GM21390 (cell line): ENCODE measurements around the gene LDLRAD4.

ENCODE experiments used
- ATAC-seq: cut with Tn5 transposase; IDR thresholded peaks from one replicate; pipeline ENCODE4 v1.9.1; 2021; ENCODE audit not compliant: unreplicated experiment

The LDLRAD4 gene

DNA sequence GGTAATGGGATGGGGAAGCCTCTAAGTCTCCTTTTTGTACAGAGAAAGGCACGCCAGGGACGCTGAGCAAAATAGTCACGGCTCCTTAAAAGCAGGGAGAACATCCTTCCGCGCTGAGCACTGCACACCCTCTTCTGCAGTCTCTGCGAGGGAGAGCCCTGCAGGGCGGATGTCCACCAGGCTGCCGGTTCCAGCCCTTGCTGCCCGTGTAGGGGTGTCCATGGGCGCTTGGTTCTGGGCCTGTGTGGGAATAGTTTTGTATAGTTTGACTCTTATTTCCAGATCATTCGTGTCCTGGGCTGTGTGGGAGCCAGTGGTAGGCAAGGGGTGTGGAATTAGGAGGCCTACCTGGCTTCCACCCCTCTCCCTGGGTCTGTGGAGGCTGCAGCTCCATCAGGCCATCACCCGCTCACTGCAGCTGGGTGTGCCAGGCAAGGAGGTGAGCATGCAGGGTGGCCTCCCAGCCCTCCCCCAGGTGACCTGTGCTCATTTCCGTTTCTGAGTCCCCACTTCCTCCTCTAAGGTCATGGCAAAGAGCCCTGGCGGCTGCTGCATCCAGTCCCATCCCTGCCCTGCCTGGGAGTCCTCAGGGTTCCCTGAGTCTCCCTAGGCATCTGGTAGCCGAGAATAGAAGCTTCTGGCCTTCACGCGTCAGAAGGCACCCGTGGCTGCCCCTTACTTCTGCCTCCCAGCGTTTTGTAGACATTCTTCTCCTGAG, 202.6 kb downstream of the LDLRAD4 start:
- ATAC-seq = no peak

- no peak for ATAC-seq
Observed at GRCh38 chr18:13422541-13423147, 204.1 kb downstream of the LDLRAD4 start.

- no peak for ATAC-seq
Observed at GRCh38 chr18:13423352-13423751, 204.8 kb downstream of the LDLRAD4 start.

- no peak for ATAC-seq
Observed at GRCh38 chr18:13424363-13424762, 205.8 kb downstream of the LDLRAD4 start.

GRCh38 chr18:13425357-13426091, 207.0 kb downstream of the LDLRAD4 start:
- ATAC-seq = no peak

GRCh38 chr18:13427354-13427753, 208.8 kb downstream of the LDLRAD4 start:
- ATAC-seq = no peak

GRCh38 chr18:13428319-13428718, 209.8 kb downstream of the LDLRAD4 start:
- ATAC-seq = no peak

DNA sequence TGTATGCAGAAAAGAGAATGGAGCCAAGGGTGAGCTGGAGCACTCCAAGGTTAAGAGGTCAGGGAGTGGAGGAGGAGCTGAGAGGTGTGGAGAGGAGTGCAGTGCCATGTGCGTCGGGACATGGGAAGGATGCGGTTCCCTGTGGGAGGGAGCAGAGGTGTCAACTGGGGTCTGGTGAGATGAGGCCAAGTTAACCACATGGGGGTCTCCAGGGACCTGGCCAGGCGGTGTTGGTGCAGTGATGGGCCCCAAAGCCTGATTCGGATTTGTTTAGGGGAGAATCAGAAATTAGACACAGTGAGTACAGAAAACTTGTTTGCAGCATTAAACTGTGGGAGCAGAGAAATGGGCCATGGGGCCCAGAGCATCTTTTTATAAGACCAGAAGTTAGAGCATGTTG, 210.5 kb downstream of the LDLRAD4 start:
- ATAC-seq = no peak

DNA sequence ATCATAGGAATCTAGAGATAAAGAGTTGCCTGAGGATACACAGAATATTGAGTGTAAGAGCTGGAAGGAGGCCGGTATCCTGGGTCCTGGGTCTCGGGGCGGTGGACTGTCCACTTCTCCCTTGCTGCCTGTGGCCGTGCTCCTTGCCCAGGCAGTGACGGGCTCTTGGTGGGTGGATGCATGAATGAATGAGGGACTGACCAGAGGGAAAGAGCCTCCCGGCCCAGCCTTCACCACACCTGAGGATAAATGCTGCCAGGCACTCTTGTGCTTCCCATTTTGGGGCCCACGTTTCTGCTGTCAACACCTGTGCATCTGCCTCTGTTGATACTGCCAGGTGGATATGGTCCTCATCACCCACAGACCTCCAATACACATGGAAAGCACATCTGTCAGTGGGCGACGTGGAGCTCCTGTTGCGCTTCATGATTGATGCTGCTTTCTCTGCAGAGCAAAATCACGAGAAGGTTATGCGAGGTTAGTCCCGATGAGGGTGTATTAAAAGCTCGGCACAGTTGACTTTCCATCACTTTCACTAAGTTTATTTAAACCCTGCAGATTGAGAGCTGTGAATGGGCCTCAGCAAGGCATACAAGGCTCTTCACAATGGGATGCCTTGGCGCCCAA, 211.4 kb downstream of the LDLRAD4 start:
- ATAC-seq = no peak

GRCh38 chr18:13430663-13431062, 212.1 kb downstream of the LDLRAD4 start:
- ATAC-seq = no peak

DNA sequence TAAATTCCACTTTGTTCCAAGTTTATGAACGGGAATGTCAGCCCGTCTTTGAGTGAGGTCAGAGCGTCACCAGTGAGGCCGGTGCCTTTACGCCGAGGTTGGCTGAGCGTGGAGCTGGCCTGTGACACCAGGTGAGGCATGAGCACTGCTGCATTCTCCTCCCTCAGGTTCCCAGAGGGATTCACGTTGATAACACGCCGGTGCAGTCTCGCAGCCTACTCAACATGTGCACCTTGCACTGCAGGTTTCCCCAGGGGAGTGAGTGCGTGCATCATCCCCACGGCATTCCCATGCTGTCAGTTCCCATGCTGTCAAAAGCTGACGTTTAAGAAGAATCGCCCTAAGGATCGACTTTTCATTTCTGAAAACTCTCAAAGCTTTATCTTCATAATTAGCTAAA, 213.3 kb downstream of the LDLRAD4 start:
- ATAC-seq = no peak

- ATAC-seq = no peak
Observed at GRCh38 chr18:13433125-13433524, 214.6 kb downstream of the LDLRAD4 start.

DNA sequence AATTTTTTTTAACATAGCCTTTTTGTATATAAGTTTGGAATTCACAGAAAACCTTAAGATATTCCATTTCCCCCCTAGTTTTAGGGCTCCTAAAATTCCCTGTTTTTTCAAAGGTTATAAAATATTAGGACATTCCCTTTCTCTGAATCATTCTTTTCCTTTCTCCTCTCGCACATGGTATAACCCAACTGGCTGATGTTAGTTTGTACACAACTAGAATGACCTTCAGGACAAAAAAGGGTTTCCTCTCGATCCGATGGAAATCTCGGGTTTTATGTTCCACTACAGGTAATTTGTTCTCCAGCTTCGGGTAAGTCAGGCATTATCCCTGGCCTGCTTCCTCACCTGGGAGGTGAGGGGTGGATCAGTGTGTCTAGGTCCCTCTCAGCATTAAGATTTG, 215.1 kb downstream of the LDLRAD4 start:
- no peak for ATAC-seq

GRCh38 chr18:13434854-13435253, 216.3 kb downstream of the LDLRAD4 start:
- no peak for ATAC-seq

DNA sequence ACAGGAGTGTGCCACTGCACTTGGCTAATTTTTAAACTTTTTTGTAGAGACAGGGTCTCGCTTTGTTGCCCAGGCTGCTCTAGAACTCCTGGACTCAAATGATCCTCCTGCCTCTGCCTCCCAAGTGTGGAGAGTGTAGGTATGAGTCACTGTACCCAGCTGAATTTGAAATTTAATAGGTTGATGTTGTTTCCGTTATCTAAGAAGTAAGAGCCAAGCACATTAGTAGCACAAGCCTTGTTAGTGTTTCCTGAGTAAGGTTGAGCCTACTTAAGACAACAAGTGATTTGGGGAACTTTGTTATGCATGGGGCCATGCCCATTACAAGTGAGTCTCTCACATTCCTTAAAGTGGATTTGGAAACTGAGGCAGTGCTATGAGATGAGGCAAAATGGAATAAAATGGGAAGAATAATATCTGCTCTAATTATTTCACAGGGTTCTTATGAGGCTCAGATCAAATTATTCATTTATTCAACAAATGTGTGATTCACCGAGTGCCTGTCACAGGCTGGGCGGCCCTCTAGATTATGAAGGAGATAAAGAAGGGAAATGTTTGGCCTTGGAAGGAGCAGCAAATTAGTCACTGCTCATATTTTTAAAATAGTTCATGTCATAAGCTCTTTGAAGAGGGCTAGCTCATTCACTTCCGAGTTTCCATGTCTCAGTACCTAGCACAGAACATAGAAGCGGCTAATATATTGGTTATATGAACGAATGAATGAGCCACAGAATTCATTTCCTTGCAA, 217.2 kb downstream of the LDLRAD4 start:
- no peak for ATAC-seq

DNA sequence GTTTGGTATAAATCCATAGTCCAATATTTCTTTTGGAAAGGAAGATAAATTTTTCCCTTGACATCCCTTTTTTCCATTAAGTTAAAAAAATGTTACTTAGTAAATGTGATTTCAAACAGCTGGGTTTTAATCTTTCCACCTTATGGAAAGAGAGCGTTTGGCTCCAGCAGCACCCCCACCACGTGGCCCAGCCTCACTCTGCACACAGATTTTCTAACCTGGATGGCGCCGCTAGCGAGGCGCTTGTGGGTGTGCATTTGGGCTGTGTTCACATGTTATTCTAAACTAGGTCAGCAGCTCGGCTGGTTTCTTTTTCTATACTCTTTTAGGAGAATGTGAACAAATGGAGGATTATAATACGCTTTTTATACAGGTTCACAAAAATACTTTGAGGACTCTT, 218.0 kb downstream of the LDLRAD4 start:
- no peak for ATAC-seq

GRCh38 chr18:13437034-13437433, 218.5 kb downstream of the LDLRAD4 start:
- no peak for ATAC-seq

GRCh38 chr18:13437796-13438506, 219.4 kb downstream of the LDLRAD4 start:
- ATAC-seq = no peak

DNA sequence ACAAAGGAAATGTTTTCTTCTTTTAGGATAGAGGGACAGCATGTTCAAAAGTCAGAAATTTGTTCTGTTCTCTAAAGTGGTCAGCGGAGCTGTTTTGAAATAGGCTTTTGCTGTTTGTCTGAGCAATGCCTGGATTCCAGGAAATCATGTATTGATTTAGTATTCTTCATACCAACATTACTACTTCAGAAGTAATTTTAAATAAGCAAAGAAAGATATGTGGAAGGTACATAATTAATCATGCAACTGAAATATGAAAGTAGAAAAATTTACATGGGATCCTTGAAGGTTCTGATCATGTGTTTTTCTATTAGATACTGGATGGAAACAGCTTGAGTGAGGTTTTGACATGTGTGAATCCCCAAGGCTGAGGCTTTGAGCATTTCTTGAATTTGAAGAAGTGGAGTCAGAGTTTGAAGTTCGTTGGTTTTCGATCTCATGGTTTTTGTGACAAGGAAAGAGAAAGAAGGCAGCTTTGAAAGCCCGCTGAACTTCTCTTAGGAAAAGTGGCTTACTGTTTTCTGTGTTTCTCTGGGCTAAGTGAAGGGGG, 220.0 kb downstream of the LDLRAD4 start:
- ATAC-seq = no peak

GRCh38 chr18:13439461-13439860, 220.9 kb downstream of the LDLRAD4 start:
- no peak for ATAC-seq
